ENCODE measurements around the gene PHIP. TPM values are rescaled to one million over a fixed set of nuclear protein-coding genes. Genes with fewer than 3 reads are reported as not detected.

PHIP gene
- polyA plus RNA-seq, 3 donors = 3.2 to 10.8 (median 5.1) TPM

DNA sequence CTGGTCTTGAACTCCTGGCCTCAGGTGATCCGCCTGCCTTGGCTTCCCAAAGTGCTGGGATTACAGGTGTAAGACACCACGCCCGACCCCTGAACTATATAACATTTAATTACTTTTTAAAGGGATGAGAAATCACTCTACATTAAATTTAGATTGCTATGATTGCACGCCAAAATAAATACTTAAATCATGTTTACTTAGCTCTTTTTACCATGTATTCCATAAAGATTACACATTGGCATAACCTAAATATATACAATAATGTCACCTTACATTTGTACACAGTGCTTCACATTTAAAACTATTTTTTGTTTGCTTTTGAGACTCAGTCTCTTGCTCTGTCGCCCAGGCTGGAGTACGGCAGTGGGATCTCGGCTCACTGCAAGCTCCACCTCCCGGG is 124.3 kb downstream of the PHIP start:
- H3K4me1 ChIP-seq (ENCODE audit: control insufficient read depth in 1 of 2, insufficient read depth in 2 of 2, low read length in 2 of 2) = peaks cover 0 to 3% of the 10 kb centered on the region in 2 donors
- H3K36me3 ChIP-seq (replicated peaks in 1 of 2; ENCODE audit: control insufficient read depth in 1 of 2, insufficient read depth in 2 of 2, low read length in 2 of 2) = peaks cover 85 to 98% of the 10 kb centered on the region in 2 donors
- H2AFZ ChIP-seq (ENCODE audit: insufficient read depth, low read depth, low read length, poor library complexity, severe bottlenecking) = no peak overlapping the region
- peaks cover 6% of the 10 kb centered on the region for H3K4me1 Mint-ChIP-seq
- H3K4me3 Mint-ChIP-seq = no peak overlapping the region
- WGBS (ENCODE audit: insufficient coverage) = 100% methylated on average over 3 of the region's 8 CpGs
- no peaks in the 10 kb centered on the region for H3K27me3 Mint-ChIP-seq (ENCODE audit: low read depth in 3 of 3)
- no peak overlapping the region for H3K4me2 ChIP-seq (replicated peaks; ENCODE audit: extremely low read depth, low read length, poor library complexity, severe bottlenecking)
- DNase-seq = no peak
- no peak overlapping the region for H3K27ac Mint-ChIP-seq
- intact Hi-C loops (cut with micrococcal nuclease) = no loop called here
- H3K9ac ChIP-seq (ENCODE audit: insufficient read depth, low read length, poor library complexity, severe bottlenecking) = no peak overlapping the region
- no peak overlapping the region for H3K4me3 ChIP-seq (replicated peaks in 1 of 3; ENCODE audit: low read depth in 2 of 3, low read length in 3 of 3)
- H3K79me2 ChIP-seq (ENCODE audit: insufficient read depth, low read length) = peaks cover 9% of the 10 kb centered on the region
- peaks cover 80 to 86% of the 10 kb centered on the region in 2 donors for H3K36me3 Mint-ChIP-seq
- H3K9me3 ChIP-seq (replicated peaks in 1 of 2; ENCODE audit: control insufficient read depth in 1 of 2, insufficient read depth in 1 of 2, low read length in 2 of 2) = peaks cover 9 to 26% of the 10 kb centered on the region in 2 donors
- TF ChIP-seq, protein P1, sequence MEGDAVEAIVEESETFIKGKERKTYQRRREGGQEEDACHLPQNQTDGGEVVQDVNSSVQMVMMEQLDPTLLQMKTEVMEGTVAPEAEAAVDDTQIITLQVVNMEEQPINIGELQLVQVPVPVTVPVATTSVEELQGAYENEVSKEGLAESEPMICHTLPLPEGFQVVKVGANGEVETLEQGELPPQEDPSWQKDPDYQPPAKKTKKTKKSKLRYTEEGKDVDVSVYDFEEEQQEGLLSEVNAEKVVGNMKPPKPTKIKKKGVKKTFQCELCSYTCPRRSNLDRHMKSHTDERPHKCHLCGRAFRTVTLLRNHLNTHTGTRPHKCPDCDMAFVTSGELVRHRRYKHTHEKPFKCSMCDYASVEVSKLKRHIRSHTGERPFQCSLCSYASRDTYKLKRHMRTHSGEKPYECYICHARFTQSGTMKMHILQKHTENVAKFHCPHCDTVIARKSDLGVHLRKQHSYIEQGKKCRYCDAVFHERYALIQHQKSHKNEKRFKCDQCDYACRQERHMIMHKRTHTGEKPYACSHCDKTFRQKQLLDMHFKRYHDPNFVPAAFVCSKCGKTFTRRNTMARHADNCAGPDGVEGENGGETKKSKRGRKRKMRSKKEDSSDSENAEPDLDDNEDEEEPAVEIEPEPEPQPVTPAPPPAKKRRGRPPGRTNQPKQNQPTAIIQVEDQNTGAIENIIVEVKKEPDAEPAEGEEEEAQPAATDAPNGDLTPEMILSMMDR (IDR thresholded peaks at IDR 0.05) = no peak
- peaks cover 13 to 24% (median 21%) of the 10 kb centered on the region in 7 donors for H3K9me3 Mint-ChIP-seq
- no peaks in the 10 kb centered on the region for H3K27me3 ChIP-seq (ENCODE audit: control insufficient read depth in 2 of 2, insufficient read depth in 2 of 2, low read length in 2 of 2)
- H4K20me1 ChIP-seq (ENCODE audit: insufficient read depth, low read length) = peaks cover 13% of the 10 kb centered on the region
- no peak overlapping the region for H3K27ac ChIP-seq (ENCODE audit: low read depth in 1 of 2, low read length in 2 of 2)

DNA sequence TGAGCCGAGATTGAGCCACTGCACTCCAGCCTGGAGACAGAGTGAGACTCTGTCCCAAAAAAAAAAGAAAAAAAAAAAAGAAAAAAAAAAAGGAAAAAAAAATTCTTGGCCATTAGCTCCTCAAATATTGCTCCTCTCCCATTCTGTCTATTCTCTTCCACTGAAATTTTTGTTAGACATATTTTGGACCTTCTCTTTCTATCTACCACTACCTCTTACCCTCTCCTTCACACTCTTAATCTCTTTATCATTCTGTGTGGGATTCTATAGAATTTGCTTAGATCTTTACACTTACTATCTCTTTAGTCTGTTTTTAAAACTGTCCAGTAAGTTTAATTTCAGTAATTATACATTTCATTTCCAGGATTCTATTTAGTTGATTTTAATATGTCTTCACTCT is 125.7 kb downstream of the PHIP start:
- intact Hi-C loops (cut with micrococcal nuclease) = no loop called here
- Histone ChIP-seq H3K9ac (ENCODE audit: insufficient read depth, low read length, poor library complexity, severe bottlenecking) (no peak overlapping the region), H4K20me1 (ENCODE audit: insufficient read depth, low read length) (peaks cover 4% of the 10 kb centered on the region), H3K27ac (ENCODE audit: low read depth in 1 of 2, low read length in 2 of 2) (no peak overlapping the region), H3K27me3 (ENCODE audit: control insufficient read depth in 2 of 2, insufficient read depth in 2 of 2, low read length in 2 of 2) (no peaks in the 10 kb centered on the region), H3K79me2 (ENCODE audit: insufficient read depth, low read length) (peaks cover 9% of the 10 kb centered on the region), H3K9me3 (replicated peaks in 1 of 2; ENCODE audit: control insufficient read depth in 1 of 2, insufficient read depth in 1 of 2, low read length in 2 of 2) (peaks cover 14 to 31% of the 10 kb centered on the region in 2 donors), H3K4me1 (ENCODE audit: control insufficient read depth in 1 of 2, insufficient read depth in 2 of 2, low read length in 2 of 2) (no peaks in the 10 kb centered on the region), H3K4me3 (replicated peaks in 1 of 3; ENCODE audit: low read depth in 2 of 3, low read length in 3 of 3) (no peak overlapping the region), H3K36me3 (replicated peaks in 1 of 2; ENCODE audit: control insufficient read depth in 1 of 2, insufficient read depth in 2 of 2, low read length in 2 of 2) (peaks cover 96 to 99% of the 10 kb centered on the region in 2 donors), H3K4me2 (replicated peaks; ENCODE audit: extremely low read depth, low read length, poor library complexity, severe bottlenecking) (no peak overlapping the region), H2AFZ (ENCODE audit: insufficient read depth, low read depth, low read length, poor library complexity, severe bottlenecking) (no peak overlapping the region)
- Mint-ChIP-seq H3K9me3 (peaks cover 13 to 28% (median 22%) of the 10 kb centered on the region in 7 donors), H3K27ac (no peak overlapping the region), H3K4me3 (no peak overlapping the region), H3K27me3 (ENCODE audit: low read depth in 3 of 3) (no peaks in the 10 kb centered on the region), H3K4me1 (no peaks in the 10 kb centered on the region), H3K36me3 (peaks cover 86 to 91% of the 10 kb centered on the region in 2 donors)
- TF ChIP-seq, protein P1 (IDR thresholded peaks at IDR 0.05) = no peak
- no peak for DNase-seq
- no CpG with 5 or more reads among the region's 1 CpG for WGBS (ENCODE audit: insufficient coverage)

Data from CD14-positive monocyte (primary cell).